ENCODE results near the gene IGLON5.

IGLON5 gene

GRCh38 chr19:51339687-51340656 lies 28.5 kb downstream of the IGLON5 start:
- peak; percentile 82 for DNase-seq

GRCh38 chr19:51341066-51341465 lies 29.6 kb downstream of the IGLON5 start:
- no peak for DNase-seq

- no peak for DNase-seq
Observed at GRCh38 chr19:51341976-51342580, 30.6 kb downstream of the IGLON5 start, which contains the start of gene VSIG10L. TSS of gene VSIG10L (minus strand) at chr19:51342139. CDS start at chr19:51342124, 15 bp downstream.

GRCh38 chr19:51342631-51343569 lies 31.5 kb downstream of the IGLON5 start:
- DNase-seq = no peak

GRCh38 chr19:51345076-51345620 lies 33.7 kb downstream of the IGLON5 start:
- no peak for DNase-seq

- no peak for DNase-seq
Observed at GRCh38 chr19:51346742-51347141, 35.3 kb downstream of the IGLON5 start.

GRCh38 chr19:51347209-51347928 lies 35.9 kb downstream of the IGLON5 start:
- DNase-seq = no peak

GRCh38 chr19:51351266-51351990 lies 40.0 kb downstream of the IGLON5 start:
- no peak for DNase-seq

GRCh38 chr19:51352783-51353360 lies 41.4 kb downstream of the IGLON5 start:
- no peak for DNase-seq

GRCh38 chr19:51354103-51354741 lies 42.8 kb downstream of the IGLON5 start:
- no peak for DNase-seq

- DNase-seq = no peak
Observed at GRCh38 chr19:51354742-51355148, 43.3 kb downstream of the IGLON5 start.

- no peak for DNase-seq
Observed at GRCh38 chr19:51356159-51356801, 44.8 kb downstream of the IGLON5 start.

GRCh38 chr19:51357952-51358351 lies 46.5 kb downstream of the IGLON5 start:
- DNase-seq = no peak

GRCh38 chr19:51359294-51359693 lies 47.9 kb downstream of the IGLON5 start:
- no peak for DNase-seq

- no peak for DNase-seq
Observed at GRCh38 chr19:51361239-51361638, 49.8 kb downstream of the IGLON5 start.

GRCh38 chr19:51364200-51365106 lies 53.0 kb downstream of the IGLON5 start:
- no peak for DNase-seq

GRCh38 chr19:51365211-51365964 lies 53.9 kb downstream of the IGLON5 start:
- no peak for DNase-seq

GRCh38 chr19:51365965-51366388 lies 54.5 kb downstream of the IGLON5 start, which contains the start of gene ETFB:
TSS of gene ETFB (minus strand) at chr19:51366388. CDS start at chr19:51366326, 62 bp downstream.
- no peak for DNase-seq

All from activated gamma-delta T cell (primary cell).